ENCODE data around the gene CHCHD6.

DNA sequence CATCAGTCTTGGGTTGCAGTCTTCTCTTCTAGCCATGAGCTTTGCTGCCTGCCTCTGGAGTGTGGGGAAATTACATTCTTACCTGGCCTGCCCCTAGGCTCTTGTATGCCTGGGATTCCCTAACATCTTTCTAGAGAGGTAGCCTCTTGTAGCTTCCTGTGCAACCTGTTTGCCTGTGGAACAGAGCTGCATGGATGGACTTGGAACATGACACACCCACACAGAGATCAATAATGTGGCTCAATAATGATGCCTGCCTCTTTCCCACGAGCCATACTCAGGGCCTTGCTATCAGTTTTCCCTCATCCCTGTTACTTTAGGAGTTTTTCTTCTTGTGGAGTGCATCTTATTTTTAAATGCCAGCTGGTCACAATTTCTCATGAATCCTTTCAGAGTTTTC lies 11.4 kb downstream of the CHCHD6 start:
- TF ChIP-seq POLR2A (IDR thresholded peaks at IDR 0.05; ENCODE audit: low read length) (no peak), GATA1 (IDR thresholded peaks at IDR 0.05; ENCODE audit: low read depth, low read length) (no peak)

Measured in erythroblast (primary cell).